GM18507 (cell line): ENCODE measurements around the gene BIRC6.
"Not testable (repeated sequence)": the region's sequence is repeated elsewhere in the genome, so short reads cannot be mapped to it uniquely, and the experiment has no call there.

Experiments used
- DNase-seq: peaks from one replicate; pipeline ENCODE4 v3.0.0; 2011; ENCODE audit warnings: low read depth; ENCODE audit not compliant: insufficient read length; ENCODE audit errors: extremely low spot score
- FAIRE-seq: peaks from 2 replicates; lab custom pipeline; 2011; peaks lifted over from hg19 to GRCh38; lab: Jason Lieb, UNC

BIRC6 gene

GRCh38 chr2:32436150-32436549, 79.3 kb downstream of the BIRC6 start:
- no peak for FAIRE-seq
- DNase-seq, result no peak

- DNase-seq (no peak), FAIRE-seq (no peak)
These were observed 85.2 kb downstream of the BIRC6 start for GRCh38 chr2:32442020-32442467.

- DNase-seq (no peak), FAIRE-seq (no peak)
These were observed 89.5 kb downstream of the BIRC6 start for GRCh38 chr2:32446369-32446768.

- DNase-seq (no peak), FAIRE-seq (no peak)
These were observed 94.0 kb downstream of the BIRC6 start for GRCh38 chr2:32450851-32451250.

GRCh38 chr2:32452338-32453064, 95.7 kb downstream of the BIRC6 start:
- DNase-seq, result no peak
- no peak for FAIRE-seq

- FAIRE-seq, result no peak
- no peak for DNase-seq
These were observed 96.6 kb downstream of the BIRC6 start for GRCh38 chr2:32453242-32454062.

GRCh38 chr2:32455816-32456215, 99.0 kb downstream of the BIRC6 start:
- no peak for DNase-seq
- no peak for FAIRE-seq

GRCh38 chr2:32456808-32457207, 100.0 kb downstream of the BIRC6 start:
- FAIRE-seq (no peak), DNase-seq (no peak)

- FAIRE-seq (no peak), DNase-seq (no peak)
These were observed 101.0 kb downstream of the BIRC6 start for GRCh38 chr2:32457814-32458213.

- not testable (repeated sequence) for FAIRE-seq, DNase-seq
These were observed 104.0 kb downstream of the BIRC6 start for GRCh38 chr2:32460861-32461260.

GRCh38 chr2:32463110-32463509, 106.3 kb downstream of the BIRC6 start:
- no peak for FAIRE-seq
- DNase-seq, result no peak

- FAIRE-seq (no peak), DNase-seq (no peak)
These were observed 107.6 kb downstream of the BIRC6 start for GRCh38 chr2:32464431-32464830.

- DNase-seq, result no peak
- no peak for FAIRE-seq
These were observed 115.8 kb downstream of the BIRC6 start for GRCh38 chr2:32472605-32473004.

GRCh38 chr2:32474381-32474780, 117.6 kb downstream of the BIRC6 start:
- FAIRE-seq, result no peak
- DNase-seq, result no peak

GRCh38 chr2:32478889-32479620, 122.2 kb downstream of the BIRC6 start:
- FAIRE-seq (no peak), DNase-seq (no peak)

GRCh38 chr2:32479993-32480392, 123.2 kb downstream of the BIRC6 start:
- DNase-seq, result no peak
- no peak for FAIRE-seq

GRCh38 chr2:32482471-32482870, 125.6 kb downstream of the BIRC6 start:
- FAIRE-seq (no peak), DNase-seq (no peak)

- no peak for FAIRE-seq
- DNase-seq, result no peak
These were observed 128.1 kb downstream of the BIRC6 start for GRCh38 chr2:32484937-32485336.

- no peak for FAIRE-seq
- no peak for DNase-seq
These were observed 128.6 kb downstream of the BIRC6 start for GRCh38 chr2:32485399-32485798.

GRCh38 chr2:32489061-32489460, 132.2 kb downstream of the BIRC6 start:
- FAIRE-seq, result no peak
- DNase-seq, result no peak
